ENCODE results near the gene PCAT7. TPM values are rescaled to one million over a fixed set of nuclear protein-coding genes. Genes with fewer than 3 reads are reported as not detected.
"Not testable (repeated sequence)": the region's sequence is repeated elsewhere in the genome, so short reads cannot be mapped to it uniquely, and the experiment has no call there.

The PCAT7 gene
- total and polyA plus RNA-seq, 3 experiments from 2014 or later = not detected

- CTCF ChIA-PET = no interaction called here
- no peak for DNase-seq
- no peaks in the 10 kb centered on the region for H3K27me3 ChIP-seq (ENCODE audit: insufficient read depth, low read length, poor library complexity, severe bottlenecking)
- H3K36me3 ChIP-seq (ENCODE audit: insufficient read depth, low read length) = no peaks in the 10 kb centered on the region
- no peak overlapping the region for H3K4me3 ChIP-seq (ENCODE audit: low read length)
- H3K4me1 ChIP-seq (ENCODE audit: insufficient read depth, low read length) = no peaks in the 10 kb centered on the region
- no peak overlapping the region for H3K27ac ChIP-seq (ENCODE audit: low read depth, low read length)
- H3K4me1 Mint-ChIP-seq = no peaks in the 10 kb centered on the region
- H3K36me3 Mint-ChIP-seq = no peaks in the 10 kb centered on the region
- H3K9me3 Mint-ChIP-seq = no peaks in the 10 kb centered on the region
- peaks cover 10 to 13% of the 10 kb centered on the region in 2 donors for H3K27me3 Mint-ChIP-seq
- H3K9me3 ChIP-seq (ENCODE audit: low read length) = no peaks in the 10 kb centered on the region
- POLR2A ChIA-PET = no interaction called here
- H3K4me3 Mint-ChIP-seq = no peak overlapping the region
- H3K27ac Mint-ChIP-seq = no peak overlapping the region
Measured at GRCh38 chr9:94525396-94526035, 29.4 kb upstream of the PCAT7 start.

- Histone ChIP-seq H3K9me3 (ENCODE audit: low read length) (no peaks in the 10 kb centered on the region), H3K27me3 (ENCODE audit: insufficient read depth, low read length, poor library complexity, severe bottlenecking) (no peaks in the 10 kb centered on the region), H3K36me3 (ENCODE audit: insufficient read depth, low read length) (no peaks in the 10 kb centered on the region), H3K27ac (ENCODE audit: low read depth, low read length) (no peak overlapping the region), H3K4me3 (ENCODE audit: low read length) (no peak overlapping the region), H3K4me1 (ENCODE audit: insufficient read depth, low read length) (no peaks in the 10 kb centered on the region)
- no peaks in the 10 kb centered on the region for H3K4me1 Mint-ChIP-seq
- no peaks in the 10 kb centered on the region for H3K9me3 Mint-ChIP-seq
- no peak overlapping the region for H3K4me3 Mint-ChIP-seq
- no peak overlapping the region for H3K27ac Mint-ChIP-seq
- POLR2A ChIA-PET = no interaction called here
- peaks cover 14 to 18% of the 10 kb centered on the region in 2 donors for H3K27me3 Mint-ChIP-seq
- DNase-seq = no peak
- CTCF ChIA-PET = no interaction called here
- no peaks in the 10 kb centered on the region for H3K36me3 Mint-ChIP-seq
Measured at GRCh38 chr9:94526271-94526670, 28.6 kb upstream of the PCAT7 start.

GRCh38 chr9:94526951-94527350 is 27.9 kb upstream of the PCAT7 start:
- Mint-ChIP-seq H3K27me3 (peaks cover 18 to 25% of the 10 kb centered on the region in 2 donors), H3K4me3 (no peak overlapping the region), H3K4me1 (no peaks in the 10 kb centered on the region), H3K9me3 (peaks cover 0 to 2% (median 0%) of the 10 kb centered on the region in 5 donors), H3K27ac (no peak overlapping the region), H3K36me3 (no peaks in the 10 kb centered on the region)
- no peaks in the 10 kb centered on the region for H3K36me3 ChIP-seq (ENCODE audit: insufficient read depth, low read length)
- CTCF ChIA-PET = no interaction called here
- H3K9me3 ChIP-seq (ENCODE audit: low read length) = no peaks in the 10 kb centered on the region
- no peaks in the 10 kb centered on the region for H3K4me1 ChIP-seq (ENCODE audit: insufficient read depth, low read length)
- DNase-seq = no peak
- H3K27ac ChIP-seq (ENCODE audit: low read depth, low read length) = no peak overlapping the region
- POLR2A ChIA-PET = no interaction called here
- no peak overlapping the region for H3K4me3 ChIP-seq (ENCODE audit: low read length)
- no peaks in the 10 kb centered on the region for H3K27me3 ChIP-seq (ENCODE audit: insufficient read depth, low read length, poor library complexity, severe bottlenecking)

- DNase-seq = no peak
- ChIA-PET POLR2A (no interaction called here), CTCF (no interaction called here)
- no peaks in the 10 kb centered on the region for H3K36me3 Mint-ChIP-seq
- no peak overlapping the region for H3K27ac ChIP-seq (ENCODE audit: low read depth, low read length)
- H3K4me1 Mint-ChIP-seq = no peaks in the 10 kb centered on the region
- H3K27me3 ChIP-seq (ENCODE audit: insufficient read depth, low read length, poor library complexity, severe bottlenecking) = no peaks in the 10 kb centered on the region
- H3K4me3 ChIP-seq (ENCODE audit: low read length) = no peak overlapping the region
- H3K36me3 ChIP-seq (ENCODE audit: insufficient read depth, low read length) = no peaks in the 10 kb centered on the region
- H3K4me3 Mint-ChIP-seq = no peak overlapping the region
- H3K9me3 ChIP-seq (ENCODE audit: low read length) = no peaks in the 10 kb centered on the region
- no peak overlapping the region for H3K27ac Mint-ChIP-seq
- peaks cover 23 to 34% of the 10 kb centered on the region in 2 donors for H3K27me3 Mint-ChIP-seq
- H3K4me1 ChIP-seq (ENCODE audit: insufficient read depth, low read length) = no peaks in the 10 kb centered on the region
- peaks cover 0 to 2% (median 0%) of the 10 kb centered on the region in 5 donors for H3K9me3 Mint-ChIP-seq
Measured at GRCh38 chr9:94528886-94529285, 26.0 kb upstream of the PCAT7 start.

- Histone ChIP-seq H3K4me3 (ENCODE audit: low read length) (no peak overlapping the region), H3K4me1 (ENCODE audit: insufficient read depth, low read length) (no peaks in the 10 kb centered on the region), H3K36me3 (ENCODE audit: insufficient read depth, low read length) (no peaks in the 10 kb centered on the region), H3K27me3 (ENCODE audit: insufficient read depth, low read length, poor library complexity, severe bottlenecking) (no peaks in the 10 kb centered on the region), H3K9me3 (ENCODE audit: low read length) (no peaks in the 10 kb centered on the region), H3K27ac (ENCODE audit: low read depth, low read length) (no peak overlapping the region)
- DNase-seq = no peak
- no peak overlapping the region for H3K4me3 Mint-ChIP-seq
- ChIA-PET CTCF (no interaction called here), POLR2A (no interaction called here)
- H3K36me3 Mint-ChIP-seq = no peaks in the 10 kb centered on the region
- H3K27ac Mint-ChIP-seq = no peak overlapping the region
- peaks cover 20 to 26% of the 10 kb centered on the region in 2 donors for H3K27me3 Mint-ChIP-seq
- H3K4me1 Mint-ChIP-seq = no peaks in the 10 kb centered on the region
- H3K9me3 Mint-ChIP-seq = peaks cover 0 to 2% (median 0%) of the 10 kb centered on the region in 5 donors
Measured at GRCh38 chr9:94533155-94533554, 21.7 kb upstream of the PCAT7 start.

- peaks cover 0 to 2% (median 0%) of the 10 kb centered on the region in 5 donors for H3K9me3 Mint-ChIP-seq
Measured at GRCh38 chr9:94533601-94534000, 21.3 kb upstream of the PCAT7 start.

GRCh38 chr9:94534901-94535300 is 20.0 kb upstream of the PCAT7 start:
- Histone ChIP-seq H3K4me3 (ENCODE audit: low read length) (no peak overlapping the region), H3K27me3 (ENCODE audit: insufficient read depth, low read length, poor library complexity, severe bottlenecking) (no peaks in the 10 kb centered on the region), H3K36me3 (ENCODE audit: insufficient read depth, low read length) (no peaks in the 10 kb centered on the region), H3K9me3 (ENCODE audit: low read length) (no peaks in the 10 kb centered on the region), H3K4me1 (ENCODE audit: insufficient read depth, low read length) (no peaks in the 10 kb centered on the region), H3K27ac (ENCODE audit: low read depth, low read length) (no peak overlapping the region)
- Mint-ChIP-seq H3K4me1 (no peaks in the 10 kb centered on the region), H3K4me3 (no peak overlapping the region), H3K9me3 (peaks cover 0 to 2% (median 0%) of the 10 kb centered on the region in 5 donors), H3K36me3 (no peaks in the 10 kb centered on the region), H3K27me3 (peaks cover 20 to 26% of the 10 kb centered on the region in 2 donors), H3K27ac (no peak overlapping the region)
- DNase-seq = no peak
- POLR2A ChIA-PET = no interaction called here
- CTCF ChIA-PET = no interaction called here

More at GRCh38 chr9:94533601-94534000, 21.3 kb upstream of the PCAT7 start:
- peaks cover 20 to 26% of the 10 kb centered on the region in 2 donors for H3K27me3 Mint-ChIP-seq
- H3K4me1 Mint-ChIP-seq = no peaks in the 10 kb centered on the region
- Histone ChIP-seq H3K36me3 (ENCODE audit: insufficient read depth, low read length) (no peaks in the 10 kb centered on the region), H3K9me3 (ENCODE audit: low read length) (no peaks in the 10 kb centered on the region), H3K4me1 (ENCODE audit: insufficient read depth, low read length) (no peaks in the 10 kb centered on the region), H3K4me3 (ENCODE audit: low read length) (no peak overlapping the region), H3K27me3 (ENCODE audit: insufficient read depth, low read length, poor library complexity, severe bottlenecking) (no peaks in the 10 kb centered on the region), H3K27ac (ENCODE audit: low read depth, low read length) (no peak overlapping the region)
- CTCF ChIA-PET = no interaction called here
- no peak overlapping the region for H3K27ac Mint-ChIP-seq
- no peaks in the 10 kb centered on the region for H3K36me3 Mint-ChIP-seq
- no peak overlapping the region for H3K4me3 Mint-ChIP-seq
- POLR2A ChIA-PET = no interaction called here
- DNase-seq = no peak

GRCh38 chr9:94538908-94539307 is 16.0 kb upstream of the PCAT7 start:
- Mint-ChIP-seq H3K27ac (no peak overlapping the region), H3K27me3 (peaks cover 10 to 18% of the 10 kb centered on the region in 2 donors), H3K4me1 (no peaks in the 10 kb centered on the region), H3K9me3 (no peaks in the 10 kb centered on the region), H3K36me3 (no peaks in the 10 kb centered on the region), H3K4me3 (peak overlapping the region in 1 of 7 donors; percentile 41)
- Histone ChIP-seq H3K27ac (ENCODE audit: low read depth, low read length) (no peak overlapping the region), H3K27me3 (ENCODE audit: insufficient read depth, low read length, poor library complexity, severe bottlenecking) (no peaks in the 10 kb centered on the region), H3K4me3 (ENCODE audit: low read length) (no peak overlapping the region), H3K36me3 (ENCODE audit: insufficient read depth, low read length) (no peaks in the 10 kb centered on the region), H3K9me3 (ENCODE audit: low read length) (no peaks in the 10 kb centered on the region), H3K4me1 (ENCODE audit: insufficient read depth, low read length) (no peaks in the 10 kb centered on the region)
- POLR2A ChIA-PET = no interaction called here
- CTCF ChIA-PET = no interaction called here
- no peak for DNase-seq

- H3K27ac Mint-ChIP-seq; H3K36me3 Mint-ChIP-seq; POLR2A ChIA-PET; H3K4me1 ChIP-seq (ENCODE audit: insufficient read depth, low read length); H3K4me1 Mint-ChIP-seq; H3K9me3 Mint-ChIP-seq; H3K9me3 ChIP-seq (ENCODE audit: low read length); H3K27me3 ChIP-seq (ENCODE audit: insufficient read depth, low read length, poor library complexity, severe bottlenecking); H3K36me3 ChIP-seq (ENCODE audit: insufficient read depth, low read length); H3K4me3 ChIP-seq (ENCODE audit: low read length); DNase-seq; H3K4me3 Mint-ChIP-seq; CTCF ChIA-PET; H3K27ac ChIP-seq (ENCODE audit: low read depth, low read length): not testable (repeated sequence)
- H3K27me3 Mint-ChIP-seq = peaks cover 15 to 28% of the 10 kb centered on the region in 2 donors
Measured at GRCh38 chr9:94544335-94544734, 10.5 kb upstream of the PCAT7 start.

All from CD8-positive, alpha-beta memory T cell (primary cell).